NAMALWA (cell line): ENCODE results near the gene FTH1.

Experiments
- DNase-seq: peaks from one replicate; pipeline ENCODE4 v3.0.0-alpha.2; 2015; ENCODE audit warnings: low spot score

Gene FTH1

GRCh38 chr11:61948505-61948904 is 18.9 kb downstream of the FTH1 start:
- no peak for DNase-seq

GRCh38 chr11:61947486-61948210 is 19.8 kb downstream of the FTH1 start:
- peak; percentile 83 for DNase-seq

DNA sequence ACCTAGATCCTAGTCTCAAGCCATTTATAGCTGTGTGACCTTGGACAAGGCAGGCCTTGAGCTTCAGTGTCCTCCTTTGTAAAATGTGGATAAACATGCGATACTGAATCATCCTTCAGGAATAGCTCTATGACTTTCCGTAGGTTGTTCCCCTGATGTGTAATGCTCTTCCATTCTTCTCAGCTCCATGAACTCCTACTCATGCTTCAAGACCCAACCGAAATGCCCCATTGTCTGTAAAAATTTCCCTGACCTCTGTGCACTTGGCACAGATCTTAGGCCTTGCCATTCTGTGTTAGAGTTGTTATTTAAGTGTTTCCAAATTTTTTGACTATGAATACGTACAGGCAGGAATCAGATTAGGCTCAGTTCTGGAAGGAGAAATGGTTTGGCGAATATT is 20.5 kb downstream of the FTH1 start:
- no peak for DNase-seq

DNA sequence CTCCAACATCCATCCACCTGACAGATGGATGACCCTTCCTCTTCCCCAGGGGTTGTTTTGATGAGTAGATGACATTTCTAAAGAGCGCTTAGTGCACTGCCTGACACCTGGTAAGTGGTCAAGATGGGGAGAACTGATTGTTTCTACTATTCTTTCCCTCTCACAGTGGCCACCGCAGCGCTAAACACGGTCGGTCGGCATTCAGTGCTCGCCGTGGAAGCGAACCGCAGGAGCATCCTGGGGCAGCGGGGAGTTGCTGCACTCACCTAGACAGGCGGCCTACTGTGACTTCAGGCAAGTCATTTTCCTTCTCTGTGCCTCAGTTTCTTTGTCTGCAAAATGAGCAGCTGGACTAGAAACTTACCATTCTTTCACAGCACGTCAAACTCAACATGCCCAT is 22.2 kb downstream of the FTH1 start:
- DNase-seq: no peak

DNA sequence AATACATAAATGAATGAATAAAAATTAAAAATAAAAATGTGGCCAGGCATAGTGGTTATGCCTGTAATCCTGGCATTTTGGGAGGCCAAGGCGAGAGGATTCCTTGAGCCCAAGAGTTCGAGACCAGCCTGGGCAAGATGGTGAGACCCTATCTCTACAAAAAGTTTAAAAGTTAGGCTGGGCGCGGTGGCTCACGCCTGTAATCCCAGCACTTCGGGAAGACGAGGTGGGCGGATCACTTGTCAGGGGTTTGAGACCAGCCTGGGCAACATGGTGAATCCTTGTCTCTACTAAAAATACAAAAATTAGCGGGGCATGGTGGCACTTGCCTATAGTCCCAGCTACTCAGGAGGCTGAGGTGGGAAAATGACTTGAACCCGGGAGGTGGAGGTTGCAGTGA is 27.0 kb downstream of the FTH1 start:
- no peak for DNase-seq

GRCh38 chr11:61935861-61936260 is 31.6 kb downstream of the FTH1 start:
- no peak for DNase-seq

GRCh38 chr11:61930933-61931332 is 36.5 kb downstream of the FTH1 start:
- DNase-seq: no peak

DNA sequence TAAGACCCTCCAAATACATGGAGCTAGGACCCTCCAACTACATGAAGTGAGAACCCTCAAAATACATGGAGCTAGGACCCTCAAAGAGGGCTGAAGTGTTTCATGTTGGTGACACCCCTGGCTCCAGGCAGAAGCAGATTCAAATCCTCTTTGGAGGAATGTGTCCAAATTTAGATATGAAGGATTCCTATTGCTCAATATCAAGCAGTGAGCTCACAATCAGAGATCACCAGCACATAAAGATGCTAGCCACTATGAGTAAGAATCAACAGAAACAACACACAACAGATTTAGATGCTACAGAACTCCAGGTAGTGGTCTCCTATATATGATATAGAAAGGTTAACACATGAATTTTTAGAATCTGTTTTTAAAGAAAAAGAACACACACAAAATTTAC is 38.8 kb downstream of the FTH1 start:
- no peak for DNase-seq

- DNase-seq: no peak
These were observed 39.9 kb downstream of the FTH1 start for GRCh38 chr11:61927501-61927900.

DNA sequence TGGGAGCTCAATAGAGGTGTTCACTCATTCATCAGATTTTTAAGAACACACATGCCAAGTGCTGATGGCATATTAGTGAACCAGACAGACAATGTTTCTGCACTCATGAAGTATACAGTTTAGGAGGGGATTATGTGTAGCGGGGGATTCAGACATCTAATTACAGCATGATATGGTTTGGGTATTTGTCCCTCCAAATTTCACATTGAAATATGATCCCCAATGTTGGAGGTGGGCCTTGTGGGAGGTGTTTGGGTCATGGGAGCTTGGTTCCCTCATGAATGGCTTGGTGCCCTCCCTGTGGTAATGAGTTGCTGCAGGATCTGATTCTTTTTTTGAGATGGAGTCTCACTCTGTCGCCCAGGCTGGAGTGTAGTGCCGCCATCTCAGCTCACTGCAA is 41.2 kb downstream of the FTH1 start:
- no peak for DNase-seq

- DNase-seq: no peak
These were observed 41.7 kb downstream of the FTH1 start for GRCh38 chr11:61925736-61926135.

DNA sequence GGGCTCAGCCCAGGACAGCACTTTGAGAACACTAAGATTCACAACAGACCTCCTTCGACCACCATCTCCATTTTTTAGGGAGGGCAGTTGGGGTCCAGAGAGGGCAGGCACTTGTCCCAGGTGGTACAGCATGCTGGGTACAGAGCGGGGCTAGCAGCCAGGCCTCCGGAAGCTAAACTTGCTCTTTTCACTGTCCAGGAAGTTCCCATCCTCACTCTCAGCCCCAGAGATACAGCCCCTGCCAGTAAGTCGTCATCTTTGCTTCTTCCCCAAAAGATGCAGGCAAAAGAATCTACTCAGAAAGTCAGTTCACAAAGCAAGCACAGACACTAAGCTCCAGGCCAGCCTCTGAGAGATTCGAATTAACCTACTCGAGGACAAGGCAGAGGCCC is 43.4 kb downstream of the FTH1 start:
- DNase-seq: no peak

- no peak for DNase-seq
These were observed 44.0 kb downstream of the FTH1 start for GRCh38 chr11:61923166-61924063.

- DNase-seq: no peak
These were observed 44.9 kb downstream of the FTH1 start for GRCh38 chr11:61922539-61922938.

- no peak for DNase-seq
These were observed 46.0 kb downstream of the FTH1 start for GRCh38 chr11:61921446-61921845.

GRCh38 chr11:61919705-61920631 is 47.5 kb downstream of the FTH1 start:
- DNase-seq: no peak

- no peak for DNase-seq
These were observed 48.3 kb downstream of the FTH1 start for GRCh38 chr11:61918938-61919704.

- DNase-seq: no peak
These were observed 49.0 kb downstream of the FTH1 start for GRCh38 chr11:61918251-61918937.

DNA sequence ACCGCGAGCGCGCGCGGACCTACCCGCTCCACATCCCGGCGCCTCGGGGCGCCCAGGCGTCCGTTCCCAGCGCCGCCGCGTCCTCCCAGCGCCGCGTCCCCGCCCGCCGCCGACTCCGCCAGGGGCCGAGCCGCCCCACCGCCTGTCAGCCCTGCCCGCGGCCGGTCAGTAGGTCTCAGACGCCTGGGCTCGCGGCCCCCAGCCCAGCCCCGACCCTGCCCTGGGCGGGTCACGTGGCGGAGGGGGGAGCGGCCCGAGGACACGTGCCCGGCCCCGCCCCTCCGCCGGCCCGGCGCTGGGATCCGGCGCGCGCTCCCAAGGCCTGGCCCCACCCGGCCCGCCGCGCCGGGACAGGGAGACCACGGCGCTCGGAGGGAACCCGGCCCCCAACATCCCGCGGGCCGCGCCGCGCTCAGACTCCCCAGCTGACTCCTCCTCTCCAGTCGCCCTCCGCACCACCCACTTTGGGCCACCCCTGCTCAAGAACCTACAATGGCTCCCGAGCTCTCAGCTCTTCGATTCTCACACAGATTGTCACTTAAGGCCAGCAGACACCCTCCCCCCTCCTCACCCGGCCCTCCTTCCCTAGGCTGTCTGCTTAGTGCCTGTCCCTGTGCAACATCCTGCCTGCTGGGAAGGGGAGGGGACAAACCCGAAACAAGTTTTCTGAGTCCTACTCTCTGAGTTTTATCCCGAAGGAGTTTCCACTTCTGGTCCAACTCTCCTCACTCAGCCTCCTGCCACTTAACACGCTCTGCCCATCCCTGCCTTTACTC is 49.9 kb downstream of the FTH1 start, which contains the start of gene RAB3IL1:
Gene RAB3IL1, minus strand, starts transcription at position 233 of the 776 bp plus-strand sequence. Its CDS starts 199 bp downstream, at position 34.
- DNase-seq: no peak

DNA sequence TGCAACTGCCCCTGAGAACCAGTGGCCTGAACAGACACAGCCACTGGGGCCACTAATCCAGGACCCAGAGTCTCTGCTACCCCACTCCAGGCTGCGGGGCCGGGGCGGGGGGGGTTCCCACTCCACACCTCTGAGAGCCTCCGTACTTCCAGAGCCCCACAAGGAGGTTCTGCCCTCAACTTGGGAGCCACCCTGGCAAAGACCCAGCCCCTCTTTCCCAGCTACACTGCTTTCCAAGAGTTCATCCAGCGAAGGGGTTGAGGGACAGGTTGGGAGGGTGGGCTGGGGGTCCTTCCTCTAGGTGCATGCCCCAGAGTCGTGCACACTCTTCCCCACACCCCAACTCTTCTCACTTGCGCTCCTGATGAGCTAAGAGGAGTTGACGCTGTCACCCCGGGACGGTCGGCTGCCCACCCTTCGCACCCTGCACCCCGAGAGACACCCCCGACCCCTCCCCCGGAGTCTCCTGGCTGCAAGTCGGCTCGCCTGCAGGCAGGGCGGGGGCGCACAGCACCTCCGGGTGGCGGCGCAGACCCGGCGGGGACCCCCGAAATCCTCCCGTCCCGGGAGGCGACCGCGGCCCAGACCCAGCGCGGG is 50.6 kb downstream of the FTH1 start:
- DNase-seq: no peak
